ENCODE results near the gene FGD5.

Gene FGD5

DNA sequence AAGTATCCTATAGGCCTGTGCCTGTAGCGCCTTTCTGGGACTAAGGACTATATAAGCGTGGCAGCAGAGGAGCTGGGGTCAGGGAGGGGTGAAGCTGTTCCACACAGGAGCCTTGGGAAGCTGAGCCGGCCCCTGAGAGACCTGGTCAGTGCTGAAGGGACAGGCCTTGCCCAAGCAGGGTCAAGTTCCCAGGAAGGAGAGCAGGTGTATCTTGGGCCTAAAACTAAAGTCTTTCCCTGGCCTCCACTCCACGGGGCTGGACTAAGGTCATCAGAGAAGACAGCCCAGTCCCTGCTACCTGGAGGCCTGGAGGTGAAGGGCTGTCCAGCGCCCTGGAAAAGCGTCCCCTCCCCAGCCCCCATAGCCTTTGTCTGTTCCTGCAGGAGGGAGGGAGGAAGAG lies 104.7 kb downstream of the FGD5 start:
- DNase-seq (ENCODE audit: low read depth in 2 of 2, low spot score in 1 of 2): no peak

DNA sequence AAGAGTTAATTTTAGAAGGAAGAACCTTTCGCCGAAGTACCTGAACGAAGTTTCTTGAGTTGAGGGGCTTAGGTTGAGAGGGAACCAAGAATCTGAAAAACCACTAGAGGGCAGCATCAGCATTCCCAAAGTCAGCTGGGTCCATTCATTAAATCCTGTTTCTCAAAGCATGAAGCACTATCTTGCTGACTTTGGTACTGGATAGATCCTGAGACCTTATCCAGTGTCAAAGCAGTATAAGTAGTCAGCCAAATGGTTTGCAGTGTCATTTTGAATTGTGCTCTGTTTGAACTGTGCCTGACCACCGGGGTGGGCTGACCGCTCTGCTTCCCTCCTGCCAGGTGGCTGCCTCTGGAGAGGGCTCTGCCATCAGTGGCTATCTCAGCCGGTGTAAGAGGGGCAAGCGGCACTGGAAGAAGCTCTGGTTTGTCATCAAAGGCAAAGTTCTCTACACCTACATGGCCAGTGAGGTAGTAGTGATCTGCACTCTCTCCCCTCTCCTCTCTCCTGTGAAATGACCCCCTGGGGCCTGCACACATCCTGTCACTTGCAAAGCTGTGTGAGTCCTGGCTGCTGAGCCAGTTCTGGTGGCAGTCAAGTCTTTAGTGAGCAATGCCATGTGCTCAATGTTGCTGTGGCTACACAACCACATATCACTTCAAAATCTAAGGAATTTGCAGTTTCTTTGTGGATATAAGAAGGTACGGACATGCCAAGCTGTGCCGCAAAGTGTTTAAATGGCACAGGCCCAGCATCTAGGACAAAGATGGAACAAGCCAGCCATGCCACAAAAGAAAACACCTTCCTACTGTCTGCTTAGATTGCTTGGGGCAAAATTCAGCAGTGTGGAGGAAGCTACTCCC lies 107.2 kb downstream of the FGD5 start:
- DNase-seq (ENCODE audit: low read depth in 2 of 2, low spot score in 1 of 2): no peak

DNA sequence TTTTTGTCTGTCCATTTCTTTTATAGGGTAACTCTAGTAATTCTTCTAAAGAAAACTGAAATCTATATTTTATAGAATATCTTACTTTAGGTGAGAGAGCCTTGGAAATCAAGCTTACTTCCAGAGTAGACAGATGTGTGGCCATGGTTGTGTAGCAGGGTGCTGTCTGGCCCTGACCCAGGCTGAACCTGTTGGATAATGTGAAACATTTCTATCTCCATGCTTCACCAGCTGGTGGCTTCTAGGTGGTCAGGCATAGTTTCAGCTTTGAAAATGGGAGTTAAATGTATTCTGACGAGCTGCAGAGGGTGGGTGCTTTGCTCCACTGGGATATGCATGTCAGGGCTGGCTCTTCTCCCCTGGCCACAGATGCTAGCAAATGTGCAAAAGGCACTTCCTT lies 107.8 kb downstream of the FGD5 start:
- no peak for DNase-seq (ENCODE audit: low read depth in 2 of 2, low spot score in 1 of 2)

DNA sequence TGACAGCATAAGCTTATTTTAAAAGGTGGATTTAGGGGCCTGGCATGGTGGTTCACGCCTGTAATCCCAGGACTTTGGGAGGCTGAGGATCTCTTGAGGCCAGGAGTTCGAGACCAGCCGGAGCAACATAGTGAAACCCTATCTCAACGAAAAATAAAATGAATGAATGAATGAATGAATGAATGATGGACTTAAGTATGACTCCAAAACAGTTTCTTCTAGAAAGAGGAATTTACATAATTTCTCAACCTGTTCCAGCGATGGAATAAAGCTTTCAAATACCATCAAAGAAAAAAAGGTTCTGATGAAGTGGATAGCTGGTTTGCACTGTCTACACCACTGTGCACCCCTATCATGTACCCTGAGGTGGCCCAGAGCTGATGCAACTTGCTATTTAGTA lies 108.5 kb downstream of the FGD5 start:
- DNase-seq (ENCODE audit: low read depth in 2 of 2, low spot score in 1 of 2): no peak

DNA sequence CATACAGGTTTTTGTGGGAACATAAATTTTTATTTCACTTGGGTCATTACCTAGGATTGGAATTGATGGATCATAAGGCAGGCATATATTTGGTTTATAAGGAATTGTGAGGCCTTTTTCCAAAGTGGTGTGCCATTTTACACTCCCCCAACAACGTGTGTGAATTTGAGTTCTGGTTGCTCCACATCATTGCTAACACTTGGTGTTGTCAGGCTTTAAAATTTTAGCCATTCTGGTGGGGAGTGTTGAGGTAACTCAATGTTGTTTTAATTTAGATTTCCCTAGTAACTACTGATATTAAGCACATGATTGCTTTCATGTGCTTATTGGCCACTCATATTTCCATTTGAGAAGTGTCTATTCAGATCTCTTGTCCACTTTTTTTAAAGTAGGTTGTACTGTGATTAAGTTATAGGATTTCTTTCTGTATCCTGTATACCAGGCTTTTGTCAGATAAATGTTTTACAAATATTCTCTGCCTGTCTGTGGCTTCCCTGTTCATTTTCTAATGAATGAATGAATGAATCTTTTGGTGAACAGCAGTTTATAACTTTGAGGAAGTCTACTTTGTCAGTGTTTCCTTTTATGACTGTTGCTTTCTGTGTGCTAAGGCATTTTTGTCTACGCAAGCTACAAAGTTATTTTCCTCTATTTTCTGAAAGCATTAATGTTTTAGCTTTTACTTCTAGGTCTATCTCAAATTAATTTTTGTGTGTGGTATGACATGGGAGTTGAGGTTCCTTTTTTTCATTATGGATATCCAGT lies 110.7 kb downstream of the FGD5 start:
- DNase-seq (ENCODE audit: low read depth in 2 of 2, low spot score in 1 of 2): no peak

DNA sequence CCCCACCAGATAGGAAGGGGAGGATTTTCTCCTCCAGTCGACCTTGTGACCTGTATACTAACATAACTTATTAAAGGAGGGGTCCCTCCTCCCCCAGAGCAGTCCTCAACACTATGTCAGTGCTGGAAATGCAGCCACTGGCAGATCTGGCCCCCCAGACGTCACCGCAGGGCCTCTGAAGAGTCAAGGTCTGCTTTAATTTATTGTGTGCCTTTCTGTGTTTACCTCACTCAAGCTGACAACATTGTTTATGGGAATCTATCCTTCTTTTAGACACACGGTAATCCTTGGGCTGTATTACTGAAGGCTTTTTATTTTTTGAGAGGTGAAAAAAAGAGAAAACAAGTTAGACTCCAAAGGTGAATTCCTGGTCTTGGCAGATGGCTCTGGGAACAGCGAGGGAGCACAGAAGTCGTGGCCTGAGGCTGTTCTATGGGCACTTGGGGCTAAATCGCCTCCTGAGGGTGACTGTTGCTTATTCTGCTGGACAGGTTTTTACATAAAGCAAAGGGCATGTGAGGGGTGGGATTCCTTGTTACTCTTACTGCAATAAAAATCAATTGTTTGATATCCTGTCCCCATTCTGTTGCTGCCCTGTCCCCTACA lies 115.2 kb downstream of the FGD5 start:
- no peak for DNase-seq (ENCODE audit: low read depth in 2 of 2, low spot score in 1 of 2)

DNA sequence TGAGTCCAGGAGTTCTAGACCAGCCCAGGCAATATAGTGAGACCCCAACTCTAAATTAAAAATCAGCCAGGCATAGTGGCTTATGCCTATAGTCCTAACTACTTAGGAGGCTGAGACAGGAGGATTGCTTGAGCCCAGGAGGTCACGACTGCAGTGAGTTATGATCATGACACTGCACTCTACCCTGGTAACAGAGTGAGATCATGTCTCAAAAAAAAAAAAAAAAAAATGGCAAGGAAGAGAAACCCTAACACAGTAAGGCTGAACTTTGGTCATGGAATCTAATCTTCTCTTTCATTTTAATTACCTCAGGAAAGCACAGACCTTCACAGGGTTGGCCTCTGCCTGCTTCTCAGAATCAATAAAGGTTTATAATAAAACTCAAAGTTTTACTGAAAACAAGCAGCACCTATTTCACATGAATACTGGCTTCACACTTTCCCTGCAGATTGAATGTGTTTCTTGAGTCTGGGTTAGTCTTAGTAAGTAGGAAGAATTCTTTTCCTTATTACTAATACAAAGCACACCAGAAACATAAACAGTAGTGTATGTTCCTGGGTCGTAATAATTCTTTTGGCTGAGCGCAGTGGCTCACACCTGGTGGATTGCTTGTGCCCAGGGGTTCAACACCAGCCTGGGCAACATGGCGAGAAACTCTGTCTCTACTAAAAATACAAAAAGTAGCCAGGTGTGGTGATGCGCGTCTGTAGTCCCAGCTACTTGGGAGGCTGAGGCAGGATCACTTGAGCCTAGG lies 117.0 kb downstream of the FGD5 start:
- DNase-seq (ENCODE audit: low read depth in 2 of 2, low spot score in 1 of 2): no peak

DNA sequence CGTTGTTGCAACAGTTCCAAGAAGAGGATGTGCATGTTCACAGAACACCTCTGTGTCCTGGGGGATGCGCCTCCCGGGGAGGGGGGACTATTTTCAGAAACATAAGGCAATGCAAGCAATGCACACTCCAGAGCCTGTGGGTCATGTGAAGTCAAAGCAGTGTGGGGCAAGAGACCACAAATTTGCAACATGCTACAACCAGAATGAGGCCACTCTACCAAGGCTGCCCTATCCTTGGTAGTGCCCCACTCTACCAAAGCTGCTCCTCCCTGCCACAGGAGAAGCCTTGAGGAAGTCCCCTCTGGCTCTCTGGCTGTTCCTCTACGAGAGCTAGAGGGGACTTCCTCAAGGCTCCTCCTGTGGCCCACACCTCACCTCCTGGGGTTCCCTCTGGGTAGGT lies 120.2 kb downstream of the FGD5 start:
- DNase-seq (ENCODE audit: low read depth in 2 of 2, low spot score in 1 of 2): no peak

DNA sequence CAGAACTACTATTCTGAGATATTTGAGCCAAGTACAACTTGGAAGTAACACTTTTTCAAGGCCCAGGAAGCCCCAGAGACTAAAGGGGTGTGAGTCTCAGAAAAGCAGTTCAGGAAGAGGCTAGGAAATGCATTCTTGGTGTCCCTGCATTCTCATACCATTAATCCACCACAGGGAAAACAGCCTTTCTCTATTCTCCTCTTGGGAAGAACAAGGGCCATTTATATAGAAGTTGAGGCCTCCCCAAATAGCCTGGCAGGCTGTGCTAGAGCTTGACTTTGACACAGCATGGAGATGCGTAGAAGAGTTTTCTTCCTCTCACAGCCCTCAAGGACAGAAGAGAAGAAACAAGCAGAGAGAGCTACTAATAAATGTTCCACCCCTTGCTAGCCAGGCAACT lies 123.1 kb downstream of the FGD5 start:
- DNase-seq (ENCODE audit: low read depth in 2 of 2, low spot score in 1 of 2): no peak

DNA sequence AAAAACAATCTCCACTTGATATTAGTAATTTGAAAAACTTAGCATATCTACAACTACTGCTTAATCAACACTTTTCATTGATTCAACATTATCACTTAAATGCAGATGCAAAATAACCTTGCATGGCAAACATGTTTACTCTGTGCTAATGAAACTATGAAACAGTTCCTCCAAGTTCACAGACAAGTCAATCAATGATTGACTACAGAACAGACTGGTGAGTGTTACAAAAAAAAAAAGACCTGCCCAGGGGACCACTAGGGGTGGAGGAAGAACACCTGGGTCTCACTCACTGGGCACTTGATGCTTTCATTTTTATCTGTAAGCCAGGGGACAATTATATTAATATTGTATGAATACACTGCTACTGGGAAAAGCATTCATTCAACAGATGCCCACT lies 124.3 kb downstream of the FGD5 start:
- no peak for DNase-seq (ENCODE audit: low read depth in 2 of 2, low spot score in 1 of 2)

DNA sequence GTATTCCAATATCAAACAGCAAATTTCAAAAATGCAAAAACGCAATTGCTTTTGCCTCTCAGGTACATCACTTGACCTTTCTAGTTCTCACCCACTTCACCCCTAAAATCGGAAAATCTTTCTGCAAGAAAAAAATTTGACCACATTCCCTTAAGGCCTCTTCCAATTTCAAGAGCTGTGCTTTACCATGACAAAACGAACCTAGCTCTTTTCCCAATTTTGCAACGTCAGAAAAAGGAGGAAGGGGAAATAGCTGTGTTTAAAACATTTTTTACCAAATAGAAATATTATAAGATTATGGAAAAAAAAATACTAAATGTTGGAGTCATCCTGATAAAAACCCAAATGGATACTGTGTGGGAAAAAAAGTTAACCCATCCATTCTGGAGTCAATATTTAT lies 127.5 kb downstream of the FGD5 start:
- no peak for DNase-seq (ENCODE audit: low read depth in 2 of 2, low spot score in 1 of 2)

DNA sequence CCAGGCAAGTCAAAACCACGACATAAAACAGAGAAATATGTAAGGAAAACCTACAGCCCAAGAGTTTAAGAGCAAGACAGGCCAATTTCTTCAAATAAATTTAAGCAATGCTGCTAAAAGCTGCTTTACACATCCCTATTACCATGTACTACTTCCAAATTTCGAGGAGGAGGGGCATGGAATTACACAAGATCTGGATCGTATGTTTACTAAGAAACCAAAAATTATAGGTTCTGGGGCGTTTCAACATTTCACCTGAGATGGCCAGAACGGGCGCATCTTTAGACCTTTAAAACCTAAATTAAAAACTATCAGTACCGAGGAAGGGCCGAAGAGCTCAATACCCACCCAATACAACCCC lies 128.0 kb downstream of the FGD5 start:
- DNase-seq (ENCODE audit: low read depth in 2 of 2, low spot score in 1 of 2): no peak

DNA sequence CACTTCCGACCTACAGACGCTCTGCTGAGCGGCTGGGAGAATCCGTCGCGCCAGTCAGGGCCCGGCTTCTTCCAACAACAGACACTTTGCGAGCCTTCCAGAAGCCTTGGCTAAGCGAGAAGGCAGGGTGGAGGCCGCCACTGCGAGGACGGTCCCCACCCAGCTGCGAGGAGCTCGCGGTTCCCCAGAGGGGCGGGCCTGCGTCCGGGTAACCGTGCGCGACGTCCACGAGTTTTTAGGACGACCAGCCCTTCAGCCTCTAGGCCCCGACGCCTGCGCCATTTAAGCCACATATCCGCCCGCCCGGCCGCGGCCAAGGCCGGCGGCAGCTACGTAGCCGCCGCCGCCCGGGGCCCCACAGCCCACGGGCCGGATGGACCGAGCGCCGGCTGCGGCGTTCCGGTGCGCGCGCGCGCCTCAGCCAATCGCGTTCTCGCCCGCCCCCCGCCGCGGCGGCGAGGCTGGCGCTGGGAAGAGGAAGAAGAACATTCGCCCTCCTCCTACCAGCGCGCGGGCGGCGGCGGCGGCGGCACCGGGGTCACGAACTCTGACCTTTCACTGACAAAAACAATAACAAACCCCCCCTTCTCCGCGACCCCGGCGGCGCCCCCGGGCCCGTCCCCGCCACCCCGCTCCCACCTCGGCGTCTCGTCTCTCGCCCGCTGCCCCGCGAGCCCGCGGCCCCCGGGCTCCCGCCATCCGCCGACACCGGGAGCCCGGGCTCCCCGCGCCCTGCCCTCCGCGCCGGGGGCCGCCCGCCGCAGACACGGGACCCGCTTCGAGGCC lies 128.5 kb downstream of the FGD5 start, which contains the start of gene NR2C2:
Gene NR2C2, plus strand, starts transcription at position 484 of the 786 bp plus-strand sequence. CDS start 56,332 bp downstream, outside the sequence.
- peak; percentile 58 to 77 for DNase-seq (ENCODE audit: low read depth in 2 of 2, low spot score in 1 of 2)

DNA sequence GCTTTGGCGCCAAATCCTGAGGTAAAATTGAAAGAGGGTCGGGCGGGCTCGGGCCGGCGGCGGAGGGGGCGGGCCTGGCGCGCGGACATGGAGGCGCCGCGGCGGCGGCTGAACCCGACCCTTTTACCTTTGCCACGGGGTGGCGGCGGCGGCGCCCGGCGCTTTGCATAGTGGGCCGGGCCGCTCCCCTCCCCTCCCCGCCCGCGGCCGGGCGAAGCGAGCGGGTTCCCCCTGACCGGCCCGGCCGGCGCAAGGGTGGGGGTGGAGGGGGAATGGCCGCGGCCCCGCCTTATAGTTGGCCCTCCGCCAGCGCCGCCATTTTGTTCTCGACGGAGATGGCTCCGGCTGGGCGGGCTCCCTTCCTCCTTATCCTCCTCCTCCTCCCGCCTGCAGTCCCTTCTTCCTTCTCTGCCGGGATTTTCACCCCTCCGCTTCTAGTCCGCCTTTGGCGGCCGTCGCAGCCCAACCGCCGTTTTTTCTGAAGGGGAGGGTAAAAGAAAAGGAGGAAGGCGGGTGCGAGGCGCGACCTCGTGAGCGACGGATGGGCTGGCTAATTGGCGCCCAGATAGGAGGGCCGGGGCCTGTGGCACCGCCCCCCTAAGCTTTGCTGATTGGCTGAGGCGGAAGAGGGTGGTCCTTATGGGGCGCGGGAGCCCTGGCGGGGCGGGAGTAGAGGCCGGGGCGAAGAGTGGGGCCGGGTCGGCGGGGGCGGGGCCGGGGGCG lies 129.3 kb downstream of the FGD5 start:
- DNase-seq (ENCODE audit: low read depth in 2 of 2, low spot score in 1 of 2): peak; percentile 90 to 93

DNA sequence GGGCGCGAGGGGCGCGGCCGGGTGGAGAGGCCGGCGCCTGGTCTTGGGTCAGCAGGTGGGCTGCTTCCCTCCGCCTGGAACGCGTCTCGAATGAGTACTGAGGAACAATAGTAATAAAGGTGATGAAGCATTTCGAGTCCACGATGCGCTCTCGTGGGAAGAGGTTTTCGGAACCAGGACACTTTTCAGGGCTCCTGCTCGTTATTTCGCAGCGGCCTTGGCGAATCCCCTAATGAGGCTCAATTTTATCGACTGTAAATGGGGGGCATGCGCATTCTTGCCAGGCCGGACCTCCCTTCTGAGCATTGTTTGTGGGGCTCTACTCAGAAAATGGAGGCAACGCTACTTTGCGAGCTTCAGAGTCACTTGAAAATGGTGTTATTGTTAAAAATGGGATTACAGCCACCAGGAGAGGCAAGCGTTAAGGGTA lies 129.9 kb downstream of the FGD5 start:
- no peak for DNase-seq (ENCODE audit: low read depth in 2 of 2, low spot score in 1 of 2)

DNA sequence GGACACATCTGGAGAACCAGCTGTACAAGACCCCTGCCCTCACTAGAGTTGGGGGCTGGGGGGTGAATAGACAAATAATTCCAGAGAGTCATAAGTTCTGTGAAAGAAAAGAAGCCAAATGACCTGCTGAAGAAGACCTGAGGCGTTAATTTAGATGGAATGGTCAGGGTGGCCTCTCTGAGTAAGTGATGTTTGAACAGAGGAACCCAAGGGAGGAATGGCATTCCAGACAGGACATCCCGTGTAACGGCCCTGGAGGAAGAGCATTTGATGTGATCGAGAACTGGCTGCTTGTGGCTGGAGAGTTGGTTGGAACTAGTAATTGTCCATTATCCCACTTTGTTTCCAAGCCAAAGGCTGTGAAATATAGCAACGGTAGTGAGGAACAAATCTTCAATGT lies 130.4 kb downstream of the FGD5 start:
- DNase-seq (ENCODE audit: low read depth in 2 of 2, low spot score in 1 of 2): no peak

DNA sequence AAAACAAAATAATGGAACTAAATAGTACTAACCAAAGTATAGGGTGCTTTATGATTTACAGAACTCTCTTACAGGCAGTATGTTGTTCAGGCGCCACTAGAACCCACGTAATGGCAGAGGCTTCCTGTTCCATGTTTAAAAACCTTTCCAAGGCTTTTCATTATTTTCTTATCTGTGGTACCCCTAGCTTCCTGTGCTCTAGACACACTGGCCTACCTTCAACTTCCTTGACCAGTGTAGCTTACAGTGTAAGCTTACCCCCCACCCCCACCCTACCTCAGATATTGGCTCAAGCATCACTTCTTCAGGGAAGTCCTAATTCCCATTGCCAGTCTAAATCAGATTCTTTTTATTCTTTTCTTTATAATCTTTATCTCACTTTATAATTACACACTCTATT lies 131.5 kb downstream of the FGD5 start:
- DNase-seq (ENCODE audit: low read depth in 2 of 2, low spot score in 1 of 2): no peak

DNA sequence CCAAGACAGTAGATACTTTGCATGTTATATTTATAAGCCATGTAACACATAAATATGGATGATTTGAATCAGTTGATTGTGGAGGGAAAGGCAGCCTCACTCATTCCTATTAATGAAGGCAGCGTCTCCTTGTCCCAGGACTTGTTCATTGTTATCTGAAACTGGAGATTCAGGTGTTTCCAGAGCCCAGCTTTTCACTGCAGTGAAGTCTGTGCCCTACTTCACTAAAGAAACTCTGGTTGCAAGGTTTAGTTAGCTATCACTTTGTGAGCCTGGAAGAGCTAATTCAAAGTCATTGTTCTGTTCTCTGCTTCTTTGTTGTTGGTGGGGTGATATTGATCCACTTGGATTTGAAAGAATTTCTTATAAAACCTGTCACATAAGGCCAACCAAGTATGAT lies 138.4 kb downstream of the FGD5 start:
- no peak for DNase-seq (ENCODE audit: low read depth in 2 of 2, low spot score in 1 of 2)

DNA sequence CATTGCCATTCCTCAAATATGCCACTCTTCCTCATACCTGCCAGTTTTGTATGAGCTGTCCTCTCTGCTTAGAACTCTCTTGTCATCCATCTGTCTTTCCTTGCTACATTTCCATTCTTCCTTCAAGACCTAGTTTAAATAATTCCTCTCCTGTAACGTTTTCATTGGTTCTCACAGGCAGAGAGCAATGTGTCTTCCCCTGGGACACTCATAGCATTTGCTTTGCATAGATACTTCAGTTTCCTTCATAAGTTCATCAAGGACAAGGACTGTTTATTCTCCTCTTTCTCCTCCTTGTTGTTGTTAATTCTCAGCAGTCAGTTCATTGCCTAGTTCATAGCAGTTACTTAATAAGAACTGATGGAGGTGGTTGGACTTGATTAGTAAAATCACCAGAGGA lies 139.2 kb downstream of the FGD5 start:
- no peak for DNase-seq (ENCODE audit: low read depth in 2 of 2, low spot score in 1 of 2)

Measured in stimulated activated CD8-positive, alpha-beta memory T cell treated with anti-CD3 and anti-CD28 coated beads, Interleukin-4, amount 100 ng/mL, for 4 hours (primary cell).